Activated CD4-positive, alpha-beta T cell treated with anti-CD3 and anti-CD28 coated beads for 24 hours (primary cell): ENCODE measurements around the gene LMF1.
"Not testable (repeated sequence)": the region's sequence is repeated elsewhere in the genome, so short reads cannot be mapped to it uniquely, and the experiment has no call there.

ENCODE experiments used
- DNase-seq, 2 donors: peaks; one replicate each; pipeline ENCODE4 v3.0.0-alpha.2; 2020; ENCODE audit warnings: low read depth in 2 of 2

The LMF1 gene

DNA sequence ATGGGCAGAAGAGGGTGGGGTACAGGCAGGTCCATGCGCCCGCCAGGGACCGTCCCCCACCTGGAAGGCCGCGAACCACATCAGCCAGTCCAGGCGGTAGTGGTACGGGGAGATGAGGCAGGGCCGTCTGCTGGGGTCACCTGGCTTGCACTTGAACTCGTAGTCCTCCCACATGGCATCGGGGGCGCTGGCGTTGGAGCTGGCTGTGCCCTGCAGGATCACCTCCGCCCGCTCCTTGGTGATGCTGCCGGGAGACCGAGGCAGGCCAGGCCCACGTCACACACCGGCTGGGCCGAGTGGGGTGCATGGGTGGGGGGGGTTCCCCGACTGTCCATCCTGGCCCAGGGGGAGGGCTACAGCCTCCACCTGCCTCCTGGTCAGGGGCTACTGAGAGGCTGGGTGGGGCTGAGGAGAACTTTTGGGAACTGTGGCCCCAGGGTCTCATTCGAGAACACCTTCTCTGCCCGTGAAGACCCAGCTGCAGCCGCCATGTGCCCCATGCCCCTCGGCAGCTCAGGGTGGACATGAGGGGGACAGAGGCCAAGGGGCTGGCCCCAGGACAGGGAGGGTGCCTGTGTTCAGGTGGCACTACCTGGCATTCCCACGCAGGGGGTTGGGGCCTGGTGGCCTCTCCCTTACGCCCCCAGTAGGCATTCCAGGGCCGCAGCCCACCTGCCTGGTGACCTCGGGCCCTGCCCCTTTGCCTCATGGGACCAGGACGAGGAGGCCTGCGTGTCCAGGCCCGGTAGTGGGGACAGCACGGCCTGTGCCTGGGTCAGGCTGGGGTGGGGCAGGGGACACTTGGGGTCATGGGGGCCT lies 100.8 kb downstream of the LMF1 start:
- DNase-seq, result no peak

DNA sequence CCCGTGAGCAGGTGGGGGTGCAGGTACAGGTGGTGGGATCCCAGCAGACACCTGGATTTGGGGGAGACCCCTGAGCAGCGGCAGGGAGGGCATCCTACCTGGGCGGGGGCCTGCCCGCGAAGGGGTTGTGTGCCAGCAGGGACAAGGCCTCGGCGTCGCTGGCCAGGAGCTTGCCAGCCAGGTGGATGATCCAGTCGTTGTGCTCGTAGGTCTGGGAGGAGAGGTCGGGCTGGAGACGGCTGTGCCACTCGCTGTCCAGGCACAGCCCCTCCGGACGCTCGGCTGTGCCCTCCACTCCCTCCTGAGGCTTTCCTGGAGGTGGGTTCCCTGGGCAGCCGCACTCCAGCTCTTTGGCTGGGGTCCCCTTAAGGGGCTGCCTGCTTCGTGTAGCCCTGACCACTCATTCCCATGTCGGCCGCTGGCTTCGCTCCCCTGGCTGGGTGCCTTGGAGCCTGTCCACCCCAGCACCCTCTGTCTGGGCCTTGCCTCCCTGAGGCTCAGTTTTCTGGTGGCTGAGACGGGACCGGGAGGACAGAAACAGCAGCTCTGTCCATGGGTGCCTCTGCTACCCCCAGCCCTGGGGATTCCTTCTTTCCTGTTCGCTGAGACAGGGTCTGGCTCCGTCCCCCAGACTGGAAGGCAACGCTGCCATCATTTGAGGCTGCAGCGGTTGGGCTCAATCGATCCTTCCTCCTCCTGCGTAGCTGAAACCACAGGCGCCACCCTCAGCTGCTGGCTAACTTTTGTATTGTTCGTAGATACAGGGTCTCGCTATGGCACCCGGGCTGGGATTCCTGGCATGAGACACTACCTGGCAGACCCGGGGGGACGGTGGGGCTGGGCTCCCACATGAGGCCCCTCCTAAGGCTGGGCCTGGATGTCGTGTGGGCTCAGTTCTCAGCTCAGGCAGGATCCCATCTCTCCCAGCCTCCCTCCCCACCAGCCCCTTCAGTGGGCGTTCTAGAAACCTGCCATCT lies 101.7 kb downstream of the LMF1 start:
- no peak for DNase-seq

DNA sequence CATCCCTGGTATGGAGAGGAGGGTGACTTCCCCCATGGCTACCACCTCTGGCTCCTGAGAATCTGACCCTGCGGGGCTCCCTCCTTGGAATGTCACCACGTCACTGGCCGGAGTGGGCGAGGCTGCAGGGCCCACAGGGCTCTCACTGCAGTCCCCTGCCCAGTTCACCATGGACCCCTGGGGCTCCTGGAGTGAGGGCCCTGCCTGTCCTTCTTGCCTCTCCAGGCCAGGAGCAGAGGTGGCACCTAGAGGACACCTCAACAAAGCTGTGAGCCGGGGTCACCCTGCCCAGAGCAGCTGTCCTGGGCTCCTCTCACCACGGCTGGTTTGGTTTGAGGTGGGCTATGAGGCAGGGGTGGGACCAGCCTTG lies 102.4 kb downstream of the LMF1 start:
- DNase-seq, result no peak

DNA sequence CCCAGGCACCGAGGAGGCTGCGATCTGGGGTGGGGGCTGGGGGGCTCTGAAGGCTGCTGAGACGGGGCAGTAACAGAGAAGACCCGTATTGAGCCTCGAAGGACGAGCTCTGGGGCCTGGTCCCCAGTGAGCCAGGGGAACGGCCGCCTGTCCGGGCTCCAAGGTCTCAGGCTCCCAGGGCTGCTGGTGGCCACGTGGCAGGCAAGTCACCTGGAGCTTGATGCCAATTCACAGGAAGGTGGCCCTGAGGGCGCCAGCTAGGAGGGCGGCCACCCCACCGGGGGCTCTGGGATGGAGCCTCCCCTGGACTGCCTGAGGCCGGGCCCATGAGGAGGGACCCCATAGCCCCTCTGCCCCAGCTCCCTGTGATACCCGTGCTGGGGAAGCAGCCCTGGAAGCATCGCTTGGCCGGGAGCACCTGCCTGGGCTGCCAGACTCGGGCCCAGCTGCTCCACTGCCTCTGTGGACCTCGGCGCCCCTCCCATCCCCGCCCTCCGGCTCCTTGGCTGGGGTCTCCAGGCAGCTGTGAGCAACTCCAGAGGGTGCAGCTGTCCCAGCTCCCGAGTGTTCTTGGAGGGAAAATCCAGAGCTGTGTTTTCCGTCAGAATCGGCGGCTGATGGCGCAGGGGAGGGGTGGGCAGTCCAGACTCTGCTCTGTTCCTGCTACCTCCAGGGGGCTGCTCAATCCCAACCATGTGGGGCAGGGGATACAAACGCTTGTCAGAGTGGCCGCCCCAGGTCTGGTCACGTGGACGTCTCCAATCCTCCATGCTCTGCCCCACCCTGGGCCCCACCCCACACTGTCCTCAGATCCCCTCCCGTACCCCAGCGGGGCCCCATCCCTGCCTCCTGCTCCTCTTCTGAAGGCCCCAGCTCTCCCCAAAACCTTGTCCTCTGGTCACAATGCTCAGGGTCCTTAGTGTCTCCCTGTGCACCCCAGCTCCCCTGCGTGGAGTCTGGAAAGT lies 103.1 kb downstream of the LMF1 start:
- no peak for DNase-seq

DNA sequence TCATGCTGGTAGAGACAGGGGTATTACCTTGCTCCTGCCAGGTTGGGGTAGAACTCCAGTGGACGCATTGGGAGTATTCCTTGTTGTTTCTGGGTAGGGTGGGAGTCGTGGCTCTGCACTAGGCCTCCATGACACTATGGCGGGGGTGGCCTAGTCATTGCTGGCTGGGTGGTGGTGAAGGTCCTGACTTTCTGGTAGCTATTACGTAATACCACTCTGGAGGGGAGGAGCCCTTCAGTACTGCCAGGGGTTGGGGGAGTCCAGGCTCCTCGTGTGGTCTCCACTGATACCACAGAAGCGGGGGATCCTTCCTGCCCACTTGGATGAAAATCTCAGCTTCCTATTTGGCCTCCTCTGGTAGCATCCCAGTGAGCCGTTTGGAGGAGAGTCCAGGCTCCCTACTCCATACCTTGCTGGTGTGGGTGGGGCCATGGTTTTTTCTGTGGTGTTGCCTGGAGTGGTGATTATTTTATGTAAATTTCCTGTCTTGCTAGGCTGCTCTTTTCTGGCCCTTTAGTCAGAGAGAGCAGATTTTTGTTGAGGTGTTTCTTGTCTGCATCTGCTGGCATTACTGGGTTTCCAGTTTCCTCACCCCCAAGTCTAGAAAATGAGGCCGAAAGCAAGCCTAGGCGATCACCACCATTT lies 104.4 kb downstream of the LMF1 start:
- no peak for DNase-seq

DNA sequence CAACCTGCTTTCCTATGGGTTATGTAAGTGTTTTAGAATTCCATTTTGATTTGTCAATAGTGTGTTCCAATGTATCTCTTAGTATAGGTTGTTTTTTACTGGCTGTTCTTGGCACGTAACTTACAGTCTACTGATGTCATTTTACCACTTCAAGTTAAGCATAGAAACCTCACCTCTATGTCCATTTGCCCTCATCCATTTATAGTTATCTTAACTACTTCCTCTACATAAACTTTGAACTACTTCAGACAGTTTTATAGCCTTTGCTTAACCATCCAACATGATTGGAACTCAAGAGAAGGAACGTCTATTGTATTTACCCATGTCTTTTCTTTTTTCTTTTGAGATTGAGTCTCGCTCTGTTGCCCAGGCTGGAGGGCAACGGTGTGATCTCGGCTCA lies 105.8 kb downstream of the LMF1 start:
- no peak for DNase-seq

DNA sequence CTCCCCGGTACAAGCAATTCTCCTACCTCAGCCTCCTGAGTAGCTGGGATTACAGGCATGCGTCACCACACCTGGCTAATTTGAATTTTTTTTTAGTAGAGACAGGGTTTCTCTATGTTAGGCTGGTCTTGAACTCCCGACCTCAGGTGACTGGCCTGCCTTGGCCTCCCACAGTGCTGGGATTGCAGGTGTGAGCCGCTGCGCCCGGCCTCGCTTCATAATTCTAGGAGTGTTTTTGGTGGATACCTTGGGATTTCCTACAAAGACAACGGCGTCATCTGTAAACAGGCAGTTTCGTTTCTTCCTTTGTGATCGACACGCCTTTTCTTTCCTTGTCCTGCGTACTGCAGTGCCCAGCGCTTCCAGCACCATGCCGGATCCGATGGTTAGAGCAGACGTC lies 109.3 kb downstream of the LMF1 start:
- DNase-seq, result no peak

DNA sequence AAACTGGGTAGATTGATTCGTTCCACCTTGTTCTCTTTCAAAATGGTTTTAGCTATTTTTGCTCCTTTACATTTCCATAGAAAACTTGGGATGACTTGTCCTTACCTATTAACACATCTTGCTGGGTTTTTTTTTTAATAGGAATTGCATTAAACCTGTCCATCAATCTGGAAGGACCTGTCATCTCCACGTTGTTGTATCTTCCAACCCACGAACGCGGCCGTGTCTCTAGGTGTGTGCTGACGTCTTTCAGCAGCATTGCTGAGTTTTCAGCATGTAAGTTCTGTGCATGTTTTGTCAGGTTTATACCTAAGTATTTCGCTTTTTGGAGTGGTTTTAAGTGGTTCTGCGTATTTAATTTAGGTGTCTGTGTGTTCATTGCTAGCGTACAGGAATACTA lies 109.9 kb downstream of the LMF1 start:
- no peak for DNase-seq

DNA sequence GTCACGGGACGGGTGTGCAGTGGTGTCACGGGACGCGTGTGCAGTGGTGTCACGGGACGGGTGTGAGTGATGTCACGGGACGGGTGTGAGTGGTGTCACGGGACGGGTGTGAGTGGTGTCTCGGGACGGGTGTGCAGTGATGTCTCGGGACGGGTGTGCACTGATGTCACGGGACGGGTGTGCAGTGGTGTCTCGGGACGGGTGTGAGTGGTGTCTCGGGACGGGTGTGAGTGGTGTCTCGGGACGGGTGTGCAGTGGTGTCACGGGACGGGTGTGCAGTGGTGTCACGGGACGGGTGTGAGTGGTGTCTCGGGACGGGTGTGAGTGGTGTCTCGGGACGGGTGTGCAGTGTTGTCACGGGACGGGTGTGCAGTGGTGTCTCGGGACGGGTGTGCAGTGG lies 111.8 kb downstream of the LMF1 start:
- DNase-seq, result not testable (repeated sequence)

DNA sequence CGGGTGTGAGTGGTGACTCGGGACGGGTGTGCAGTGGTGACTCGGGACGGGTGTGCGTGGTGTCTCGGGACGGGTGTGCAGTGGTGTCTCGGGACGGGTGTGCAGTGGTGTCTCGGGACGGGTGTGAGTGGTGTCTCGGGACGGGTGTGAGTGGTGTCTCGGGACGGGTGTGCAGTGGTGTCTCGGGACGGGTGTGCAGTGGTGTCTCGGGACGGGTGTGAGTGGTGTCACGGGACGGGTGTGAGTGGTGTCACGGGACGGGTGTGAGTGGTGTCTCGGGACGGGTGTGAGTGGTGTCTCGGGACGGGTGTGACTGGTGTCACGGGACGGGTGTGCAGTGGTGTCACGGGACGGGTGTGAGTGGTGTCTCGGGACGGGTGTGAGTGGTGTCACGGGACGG lies 112.3 kb downstream of the LMF1 start:
- not testable (repeated sequence) for DNase-seq

DNA sequence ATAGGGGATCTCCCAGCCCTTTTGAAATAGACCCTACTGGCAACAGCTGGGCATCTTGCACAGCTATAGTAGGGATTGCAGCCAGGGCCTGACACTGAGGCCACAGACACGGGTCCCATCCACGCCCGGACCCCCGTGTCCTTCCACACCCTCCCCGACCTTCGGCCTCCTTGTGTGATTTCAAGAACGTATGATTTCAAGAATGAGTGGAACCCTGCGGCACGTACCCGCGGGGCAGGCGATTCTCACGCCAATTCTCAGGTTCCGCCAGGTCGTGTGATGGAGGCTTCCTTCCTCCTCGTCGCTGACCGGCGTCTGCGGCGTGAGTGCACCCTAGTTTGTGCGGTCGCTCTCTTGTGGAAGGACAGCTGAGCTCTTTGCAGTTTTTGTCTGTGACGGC lies 114.0 kb downstream of the LMF1 start:
- no peak for DNase-seq

DNA sequence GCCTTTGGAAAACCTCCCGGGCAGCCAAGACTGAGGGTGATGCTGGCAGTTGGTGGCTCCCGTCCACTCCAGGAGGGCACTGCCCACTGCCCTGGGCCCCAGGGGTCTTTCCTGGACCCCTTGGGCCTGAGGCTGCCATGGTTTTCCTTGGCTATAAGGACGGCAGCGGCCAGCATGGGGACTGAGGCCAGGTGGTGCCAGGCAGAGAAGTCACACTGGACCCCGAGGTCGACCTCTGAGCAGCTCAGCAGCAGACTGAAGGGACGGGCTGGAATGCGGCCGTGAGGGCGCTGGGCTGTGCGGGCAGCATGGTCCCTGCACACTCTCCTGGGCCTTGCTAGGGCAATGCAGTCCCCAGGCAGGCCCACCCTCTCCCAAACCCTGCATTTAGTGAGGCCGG lies 114.7 kb downstream of the LMF1 start:
- no peak for DNase-seq

DNA sequence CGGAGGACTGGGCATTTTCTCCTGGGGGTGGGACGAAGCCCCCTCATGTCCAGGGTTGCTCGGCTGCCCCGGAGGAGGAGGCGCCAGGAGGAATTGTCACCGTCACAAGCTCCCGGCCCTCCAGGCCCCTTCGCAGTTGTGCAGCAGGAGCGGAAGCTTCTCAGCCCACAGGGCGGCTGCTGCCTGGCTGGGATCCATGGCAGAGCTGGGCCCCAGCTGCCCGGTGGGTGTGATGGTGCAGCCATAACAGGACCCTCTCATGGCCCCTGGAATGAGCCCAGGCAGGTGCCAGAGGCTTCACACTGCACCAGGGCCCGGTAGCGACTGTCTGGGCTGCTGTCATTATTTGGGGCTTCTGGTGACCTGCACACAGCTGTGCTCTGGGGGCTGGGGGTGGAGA lies 115.3 kb downstream of the LMF1 start:
- no peak for DNase-seq

DNA sequence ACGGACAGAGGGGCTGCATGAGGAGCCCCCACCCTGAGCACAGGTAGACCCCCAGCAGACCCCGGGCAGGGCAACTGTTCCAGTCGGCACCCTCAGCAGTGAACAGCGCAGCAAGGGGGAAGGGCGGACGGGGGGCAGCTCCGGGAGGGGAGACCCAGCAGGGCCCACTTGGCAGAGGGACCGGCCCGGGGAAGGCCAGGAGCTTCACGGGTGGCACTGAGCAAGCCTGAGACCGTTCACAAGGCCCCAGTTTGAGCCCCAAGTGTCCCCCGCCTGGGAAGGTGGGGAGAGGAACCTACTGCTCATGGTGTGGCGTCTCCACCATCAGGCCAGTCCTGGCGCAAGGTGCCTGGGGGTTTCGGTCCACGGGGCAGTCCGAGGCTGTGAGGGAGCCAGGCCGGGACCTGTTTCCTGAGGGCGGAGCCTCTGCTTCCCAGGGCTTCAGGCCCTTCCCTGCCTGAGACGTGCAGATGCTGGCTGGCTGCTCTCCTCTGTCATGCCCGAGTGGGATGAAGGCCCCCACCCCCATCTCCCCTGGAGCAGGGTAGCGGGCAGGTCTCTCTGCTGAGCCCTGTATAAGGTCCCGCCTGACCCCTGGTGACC lies 115.9 kb downstream of the LMF1 start:
- DNase-seq, result no peak

DNA sequence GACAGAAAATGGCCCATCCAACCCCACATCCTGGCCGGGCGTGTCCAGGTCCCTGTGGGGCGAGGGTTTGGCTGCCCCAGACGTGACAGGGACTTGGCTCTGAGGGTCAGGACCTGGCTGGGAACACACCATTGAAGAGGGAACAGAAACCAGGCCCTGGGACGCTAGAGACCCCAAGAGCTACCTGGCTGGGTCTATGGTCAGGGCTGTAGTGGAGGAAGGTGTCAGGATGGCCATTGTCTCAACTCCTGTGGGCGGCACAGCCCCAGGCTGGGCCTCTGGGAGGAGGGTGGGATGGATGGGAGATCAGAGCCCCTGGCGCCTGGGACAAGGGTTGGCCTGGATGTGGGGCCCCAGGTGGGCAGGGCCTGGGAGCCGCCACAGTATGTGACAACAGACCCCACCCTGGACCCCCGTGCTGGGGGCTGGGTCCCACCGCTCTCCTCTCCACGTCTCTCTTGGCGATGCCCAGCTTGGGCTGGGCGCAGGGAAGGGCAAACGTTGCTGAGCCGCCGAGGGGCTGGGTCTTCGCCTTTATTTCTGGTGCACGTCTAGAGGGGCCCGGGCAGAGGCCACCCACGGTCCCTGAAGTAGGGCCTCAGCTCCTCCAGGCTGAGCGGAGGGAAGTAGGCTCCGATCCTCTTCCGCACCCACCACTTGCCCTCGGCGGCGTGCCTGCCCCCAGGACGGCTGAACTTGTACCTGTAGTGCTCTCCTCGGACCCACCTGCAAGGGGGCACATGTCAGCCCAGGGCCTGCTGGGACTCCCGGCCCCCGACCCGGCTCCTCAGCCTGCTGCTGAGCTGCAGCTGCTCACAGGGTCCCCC lies 116.6 kb downstream of the LMF1 start:
- DNase-seq, result no peak

DNA sequence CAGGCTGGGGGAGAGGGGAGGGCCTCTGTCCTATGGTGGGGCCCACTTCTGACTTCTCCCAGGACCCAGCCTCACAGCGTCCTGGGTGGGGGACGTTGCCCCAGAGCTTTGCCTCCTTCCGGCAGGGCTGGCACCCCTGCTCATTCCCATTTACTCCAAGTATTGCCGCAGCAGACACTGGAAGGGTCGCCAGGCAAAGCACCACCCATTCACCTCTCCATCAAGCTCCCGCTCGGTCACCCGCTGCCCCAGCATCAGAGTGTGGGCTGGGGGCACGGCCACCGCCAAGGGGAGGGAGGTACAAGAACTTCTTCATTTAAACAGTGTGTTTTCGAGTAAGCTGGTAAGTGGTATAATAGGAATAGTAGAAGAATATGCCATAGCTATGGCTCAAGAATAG lies 117.5 kb downstream of the LMF1 start:
- DNase-seq, result no peak

DNA sequence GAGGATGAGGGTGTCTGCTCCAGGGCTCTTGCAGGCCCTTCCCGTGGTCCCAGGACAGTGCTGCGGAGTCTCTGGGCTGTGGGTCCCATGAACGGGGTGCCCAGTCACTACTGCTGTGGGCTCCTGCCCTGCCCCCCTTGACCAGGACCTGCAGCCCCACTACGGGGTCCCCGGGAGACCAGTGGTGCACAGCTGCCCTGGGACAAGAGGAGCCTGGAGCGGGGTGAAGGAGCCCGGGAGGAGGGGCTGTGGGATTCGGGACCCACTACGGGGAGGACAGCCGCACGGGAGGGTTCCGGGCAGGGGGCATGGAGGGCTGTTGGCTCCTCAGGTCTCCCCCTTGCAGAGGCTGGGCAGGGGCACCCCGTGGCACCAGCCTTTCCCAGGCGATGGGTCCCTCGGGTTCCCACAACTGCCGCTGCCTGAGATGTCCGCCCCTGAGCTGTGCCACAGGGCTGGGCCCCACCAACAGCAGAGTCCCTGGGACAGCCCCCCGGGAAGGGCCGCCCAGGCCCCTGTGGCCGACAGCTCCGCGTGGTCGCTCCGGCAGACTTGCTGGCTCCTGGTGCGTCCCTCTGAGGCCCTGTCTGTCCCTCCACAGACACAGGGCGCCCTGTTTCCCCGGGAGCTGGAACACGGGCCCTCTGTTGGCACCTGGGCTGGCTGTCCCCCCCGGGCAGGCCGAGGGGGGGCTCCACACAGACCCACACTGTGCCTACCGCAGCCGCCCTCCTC lies 118.2 kb downstream of the LMF1 start:
- DNase-seq, result no peak

DNA sequence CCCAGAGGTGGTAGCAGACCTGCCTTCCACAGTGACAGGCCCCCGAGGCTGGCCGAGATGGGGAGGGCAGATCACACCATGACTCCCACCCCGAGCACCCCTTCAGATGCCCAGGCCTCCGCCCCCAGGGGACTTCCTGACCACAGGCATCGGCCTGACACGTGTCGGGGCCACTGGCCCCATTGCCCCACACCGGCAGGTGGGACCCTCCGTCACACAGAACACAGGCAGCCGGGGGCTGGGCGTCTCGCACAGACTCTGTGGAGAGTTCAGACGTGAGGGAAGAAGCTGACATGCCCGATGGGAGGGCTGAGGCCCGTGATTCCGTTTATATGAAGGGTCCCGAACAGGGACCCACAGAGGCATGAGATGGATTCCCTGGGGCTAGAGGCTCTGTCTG lies 118.9 kb downstream of the LMF1 start:
- no peak for DNase-seq

DNA sequence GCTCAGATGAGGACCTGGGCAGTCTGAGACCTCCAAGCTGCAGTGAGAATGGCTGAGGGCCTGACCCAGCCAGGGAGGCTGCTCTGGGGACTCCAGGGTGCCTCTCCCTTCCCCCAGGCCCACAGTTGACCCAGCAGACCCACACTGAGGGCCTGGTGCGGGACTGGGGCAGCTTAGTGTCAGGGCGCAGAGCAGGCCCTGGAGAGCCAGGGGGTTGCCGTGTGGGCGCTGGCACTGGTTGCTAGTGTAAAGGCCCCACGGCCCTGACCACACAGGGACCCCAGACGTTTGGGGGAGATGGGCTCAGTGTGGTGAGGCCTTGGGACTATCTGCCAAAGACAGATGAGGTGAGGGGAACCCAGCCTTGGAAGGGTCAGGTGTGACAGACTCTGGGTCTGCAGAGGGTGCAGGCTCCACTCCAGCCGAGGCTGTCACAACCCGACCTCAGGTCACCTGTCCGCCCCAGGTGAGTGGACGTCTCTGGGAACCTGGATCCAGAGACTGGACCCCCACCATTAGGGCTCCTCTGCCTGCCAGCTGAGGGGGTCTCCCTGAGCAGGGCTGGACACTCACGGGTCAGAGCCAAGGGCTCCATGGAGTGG lies 119.5 kb downstream of the LMF1 start:
- DNase-seq, result no peak
